Bone marrow (tissue), 2 donors: Measurements from ENCODE around the gene DPY19L3.
"Not testable (repeated sequence)": the region's sequence is repeated elsewhere in the genome, so short reads cannot be mapped to it uniquely, and the experiment has no call there.

Source experiments
- DNase-seq, 2 donors: peaks; one replicate each; lab custom pipeline; 2025; lab: John Stamatoyannopoulos, UW

Gene DPY19L3, protein sequence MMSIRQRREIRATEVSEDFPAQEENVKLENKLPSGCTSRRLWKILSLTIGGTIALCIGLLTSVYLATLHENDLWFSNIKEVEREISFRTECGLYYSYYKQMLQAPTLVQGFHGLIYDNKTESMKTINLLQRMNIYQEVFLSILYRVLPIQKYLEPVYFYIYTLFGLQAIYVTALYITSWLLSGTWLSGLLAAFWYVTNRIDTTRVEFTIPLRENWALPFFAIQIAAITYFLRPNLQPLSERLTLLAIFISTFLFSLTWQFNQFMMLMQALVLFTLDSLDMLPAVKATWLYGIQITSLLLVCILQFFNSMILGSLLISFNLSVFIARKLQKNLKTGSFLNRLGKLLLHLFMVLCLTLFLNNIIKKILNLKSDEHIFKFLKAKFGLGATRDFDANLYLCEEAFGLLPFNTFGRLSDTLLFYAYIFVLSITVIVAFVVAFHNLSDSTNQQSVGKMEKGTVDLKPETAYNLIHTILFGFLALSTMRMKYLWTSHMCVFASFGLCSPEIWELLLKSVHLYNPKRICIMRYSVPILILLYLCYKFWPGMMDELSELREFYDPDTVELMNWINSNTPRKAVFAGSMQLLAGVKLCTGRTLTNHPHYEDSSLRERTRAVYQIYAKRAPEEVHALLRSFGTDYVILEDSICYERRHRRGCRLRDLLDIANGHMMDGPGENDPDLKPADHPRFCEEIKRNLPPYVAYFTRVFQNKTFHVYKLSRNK

DNA sequence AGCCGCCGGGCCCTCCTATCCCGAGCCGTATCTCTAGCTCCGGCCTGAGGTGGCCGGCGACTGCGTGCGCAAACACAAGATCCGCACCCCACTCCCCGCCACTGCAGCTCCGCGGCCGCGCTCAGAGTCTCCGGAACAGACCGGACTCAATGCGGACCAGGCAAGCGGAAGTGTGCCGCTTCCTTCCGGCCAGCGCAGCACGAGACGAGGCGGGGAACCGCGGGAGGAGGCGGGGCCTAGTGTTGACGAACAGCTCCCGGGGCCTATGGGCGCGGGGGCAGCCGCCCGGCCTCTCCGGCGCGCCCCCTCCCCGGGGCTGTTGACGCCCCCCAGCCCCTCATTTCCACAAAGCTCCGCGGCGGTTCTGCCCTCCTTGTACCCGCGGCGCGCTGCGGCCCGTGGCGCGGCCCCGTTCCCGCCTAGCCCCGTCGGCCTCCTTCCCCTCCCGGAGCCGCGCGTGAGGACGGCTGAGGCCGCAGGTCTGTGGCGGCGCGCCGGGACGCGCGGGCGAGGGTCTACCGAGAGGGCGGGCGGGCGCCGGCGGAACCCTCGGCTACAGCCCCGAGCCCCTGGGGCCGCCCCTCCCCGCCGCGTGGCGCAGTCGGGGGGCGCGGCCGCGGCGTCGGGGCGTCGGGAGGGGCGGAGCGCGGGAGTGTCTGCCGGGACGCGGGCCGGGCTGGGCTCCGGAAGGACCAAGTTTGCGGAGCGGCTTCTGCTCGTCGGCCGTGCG is at the start of gene DPY19L3:
DPY19L3 (plus strand) TSS at position 340 of the 730 bp plus-strand sequence. CDS start 2,484 bp downstream, outside the sequence.
- peak; percentile 45 to 80 for DNase-seq

DNA sequence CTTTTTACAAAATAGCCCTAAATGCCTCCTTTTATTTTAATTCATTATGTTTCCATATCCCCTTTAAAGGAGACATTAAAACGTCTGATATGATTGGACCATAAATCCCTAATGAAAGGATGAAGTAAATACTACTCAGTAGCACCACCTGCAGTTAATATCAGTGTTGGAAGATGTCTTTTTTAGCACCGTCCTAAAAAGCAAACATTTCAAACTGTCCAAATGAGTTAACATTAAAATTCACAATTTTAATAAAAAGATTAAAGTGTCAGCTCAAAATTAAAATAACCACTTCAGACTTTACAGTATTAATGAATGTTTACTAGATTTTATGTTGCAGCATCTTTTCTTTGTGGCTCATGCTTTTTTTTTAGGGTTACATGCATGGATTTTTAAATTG is 47.9 kb upstream of the DPY19L3 start:
- no peak for DNase-seq

DNA sequence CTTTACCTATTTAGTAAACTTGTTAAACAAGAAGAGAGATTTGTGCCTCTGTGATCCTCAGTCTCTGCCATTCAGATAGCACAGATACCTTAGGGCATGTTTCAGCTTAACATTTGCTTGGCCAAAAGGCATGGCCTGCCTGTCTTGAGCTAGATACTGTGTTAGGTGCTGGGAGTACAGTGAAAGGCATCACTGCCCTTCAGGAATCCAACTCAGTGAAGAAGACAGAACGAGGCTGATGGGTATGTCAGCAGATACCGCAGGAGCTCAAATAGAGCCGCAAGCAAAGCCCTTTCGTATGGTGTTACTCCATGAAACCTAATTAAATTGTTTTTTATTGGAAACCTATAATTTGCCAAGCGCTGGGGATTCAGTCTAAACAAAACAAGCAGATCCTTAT is 47.2 kb upstream of the DPY19L3 start:
- DNase-seq = no peak

DNA sequence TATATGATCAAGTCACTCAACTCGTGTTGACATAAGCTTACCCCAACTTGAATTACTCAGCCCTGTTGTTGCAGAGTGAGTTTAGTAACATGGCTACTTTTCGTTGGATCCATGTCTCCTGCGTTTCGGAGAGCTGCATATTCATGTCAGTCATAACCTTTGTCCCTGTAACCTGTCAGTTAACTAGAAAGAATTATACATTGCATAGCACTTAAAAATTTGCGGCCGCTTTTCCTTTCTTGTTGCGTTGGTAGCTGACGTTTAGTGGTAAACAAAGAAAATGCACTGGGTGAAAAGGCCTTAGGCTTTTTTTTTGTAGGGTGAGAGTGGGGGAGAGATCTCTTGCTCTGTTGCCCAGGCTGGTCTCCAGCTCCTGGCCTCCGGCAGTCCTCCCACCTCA is 46.0 kb upstream of the DPY19L3 start:
- DNase-seq = no peak

DNA sequence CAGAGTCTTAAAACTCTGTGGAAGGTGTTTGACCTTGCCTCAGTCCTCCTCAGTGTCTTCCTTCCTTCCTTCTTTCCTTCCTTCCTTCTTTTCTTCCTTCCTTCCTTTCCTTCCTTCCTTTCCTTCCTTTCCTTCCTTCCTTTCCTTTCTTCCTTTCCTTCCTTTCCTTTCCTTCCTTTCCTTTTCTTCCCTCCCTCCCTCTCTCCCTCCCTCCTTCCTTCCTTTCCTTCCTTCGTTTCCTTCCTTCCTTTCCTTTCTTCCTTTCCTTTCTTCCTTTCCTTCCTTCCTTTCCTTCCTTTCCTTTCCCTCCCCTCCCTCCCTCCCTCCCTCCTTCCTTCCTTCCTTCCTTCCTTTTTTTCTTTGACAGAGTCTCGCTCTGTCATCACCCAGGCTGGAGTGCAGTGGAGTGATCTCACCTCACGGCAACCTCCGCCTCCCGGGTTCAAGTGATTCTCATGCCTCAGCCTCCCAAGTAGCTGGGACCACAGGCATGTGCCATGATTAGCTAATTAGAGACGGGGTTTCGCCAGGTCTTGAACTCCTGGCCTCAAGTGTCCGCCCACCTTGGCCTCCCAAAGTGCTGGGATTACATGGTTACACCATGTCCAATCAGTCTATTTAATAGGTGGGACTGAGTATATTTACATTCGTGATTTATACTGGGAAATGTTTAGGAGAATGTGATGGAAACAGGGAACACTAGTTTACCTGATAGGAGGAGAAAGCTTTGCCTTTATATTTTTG is 43.8 kb upstream of the DPY19L3 start:
- no peak for DNase-seq

DNA sequence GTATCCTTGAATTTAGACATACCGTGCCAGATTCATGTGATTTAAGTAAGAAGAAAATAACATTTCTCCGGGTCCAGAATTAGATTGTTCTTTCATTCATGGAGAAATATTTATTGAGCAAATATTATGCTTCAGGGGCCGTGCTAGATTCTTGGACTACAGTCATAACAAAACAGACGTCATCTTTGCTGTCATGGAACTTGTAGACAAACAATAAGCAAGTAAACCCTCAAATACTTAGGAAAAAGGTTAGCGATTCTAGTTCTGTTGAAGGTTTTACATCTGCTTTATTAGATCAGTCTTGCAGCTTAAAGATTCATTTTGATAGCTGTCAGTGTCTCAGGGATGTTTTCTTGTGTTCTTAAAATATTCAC is 43.3 kb upstream of the DPY19L3 start:
- no peak for DNase-seq

DNA sequence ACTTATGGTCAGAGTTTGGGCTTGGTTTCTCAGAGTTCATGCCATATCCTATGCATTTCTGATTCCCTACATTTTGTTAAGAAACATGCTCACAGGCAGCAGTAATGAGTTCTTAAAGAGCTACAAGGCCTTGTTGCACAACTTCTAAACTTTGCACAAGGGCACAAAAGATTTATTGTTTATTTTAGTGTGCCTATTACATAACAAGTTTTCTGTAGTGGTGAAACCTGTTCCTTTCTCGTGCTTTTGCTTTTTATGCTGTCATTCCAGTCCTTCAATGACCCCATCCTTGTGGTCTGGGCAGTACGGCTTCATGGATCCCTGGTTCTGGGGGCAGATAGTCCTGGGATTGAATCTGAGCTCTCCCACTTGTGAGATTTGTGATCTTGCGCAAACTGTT is 42.4 kb upstream of the DPY19L3 start:
- DNase-seq = no peak

DNA sequence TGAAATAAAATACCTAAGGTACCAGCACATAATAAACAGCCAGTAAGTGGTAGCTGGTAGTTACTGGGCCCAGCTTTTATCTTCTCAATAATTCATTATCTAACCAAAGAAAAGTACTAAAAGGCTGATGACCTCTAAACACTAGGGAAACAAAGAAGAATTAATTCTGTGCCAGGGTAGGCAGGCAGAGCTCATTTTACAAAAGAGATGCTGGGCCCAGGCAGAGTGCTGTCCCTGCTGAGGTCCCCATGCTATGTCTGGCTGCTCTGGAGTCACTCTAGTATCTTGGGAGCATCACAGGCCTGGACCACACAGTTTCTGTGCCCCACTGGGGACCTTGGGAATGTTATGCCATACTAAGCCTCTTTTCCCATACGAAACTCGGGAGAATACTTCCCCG is 41.9 kb upstream of the DPY19L3 start:
- DNase-seq = no peak

DNA sequence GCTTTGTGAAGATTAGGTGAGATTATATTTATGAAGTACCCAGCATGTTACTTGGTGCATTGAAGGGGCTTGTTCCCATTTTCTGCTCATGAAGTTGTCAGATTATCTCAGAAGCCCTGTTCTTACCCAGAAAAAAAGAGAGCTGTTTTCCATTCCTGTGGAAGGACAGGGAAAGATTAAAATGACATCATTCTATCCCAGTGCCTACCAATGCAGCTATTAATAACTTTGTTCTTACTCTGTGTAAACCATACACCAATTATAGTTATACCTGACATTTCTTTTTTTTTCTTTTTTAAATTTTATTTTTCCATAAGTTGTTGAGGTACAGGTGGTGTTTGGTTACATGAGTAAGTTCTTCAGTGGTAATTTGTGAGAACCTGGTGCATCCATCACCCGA is 41.5 kb upstream of the DPY19L3 start:
- DNase-seq = no peak

DNA sequence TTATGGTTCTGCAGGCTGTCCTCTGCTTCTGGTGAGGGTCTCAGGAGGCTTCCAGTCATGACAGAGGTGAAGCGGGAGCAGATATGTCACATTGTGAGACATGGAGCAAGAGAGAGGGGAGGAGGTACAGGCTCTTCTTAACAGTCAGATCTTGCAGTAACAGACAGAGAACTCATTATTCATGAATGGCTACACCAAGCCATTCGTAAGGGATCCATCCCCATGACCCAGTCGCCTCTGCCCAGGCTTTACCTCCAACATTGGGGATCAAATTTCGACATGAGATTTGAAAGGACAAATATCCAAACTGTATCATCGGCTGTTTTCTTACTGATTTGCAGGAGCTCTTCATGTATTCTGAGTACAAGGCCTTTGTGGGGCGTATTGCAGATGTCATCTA is 38.5 kb upstream of the DPY19L3 start:
- DNase-seq = no peak

DNA sequence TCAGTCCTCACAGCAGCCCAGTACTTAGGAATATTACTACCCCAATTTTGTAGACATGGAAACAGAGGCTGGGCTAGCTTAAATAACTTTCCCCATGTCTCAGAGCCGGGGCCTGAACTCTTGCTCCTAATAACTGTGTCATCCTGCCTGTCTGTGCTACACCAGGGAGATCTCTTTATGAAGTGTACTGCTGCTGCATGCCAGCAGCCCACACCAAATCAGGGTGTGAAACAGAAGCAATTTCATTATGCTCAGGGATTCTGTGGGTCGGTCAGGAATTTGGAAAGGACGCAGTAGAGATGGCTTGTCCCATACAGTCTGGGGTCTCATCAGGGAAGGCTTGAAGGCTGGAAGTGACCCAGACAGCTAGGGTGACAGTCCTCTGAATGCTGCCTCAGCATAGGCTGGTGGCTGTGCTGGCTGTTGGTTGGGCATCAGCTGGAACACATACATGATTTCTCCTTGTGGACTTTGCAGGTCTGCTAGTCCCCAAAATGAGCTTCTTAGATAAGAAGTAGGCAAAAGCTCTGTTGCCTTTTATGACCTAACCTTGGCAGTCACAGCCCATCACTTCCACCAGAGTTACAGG is 37.5 kb upstream of the DPY19L3 start:
- no peak for DNase-seq

DNA sequence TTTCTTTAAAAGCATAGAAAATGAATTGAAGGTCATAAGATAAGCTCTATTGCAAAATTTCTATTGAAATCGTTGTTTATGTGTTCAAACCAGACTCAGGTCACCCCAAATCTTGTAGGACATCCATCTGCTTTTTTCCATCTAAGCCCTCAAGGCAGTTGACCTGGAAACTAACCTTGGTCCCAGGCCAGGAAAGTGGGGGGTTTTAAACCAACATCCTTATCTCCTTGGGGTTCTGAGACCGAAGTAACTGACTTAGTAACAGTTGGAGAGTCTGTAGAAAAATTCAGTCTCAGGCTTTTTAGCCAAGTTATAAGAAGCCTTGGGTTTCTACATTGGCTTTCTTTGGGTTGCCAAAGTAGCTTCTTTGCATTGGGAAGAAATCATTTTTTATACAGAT is 36.8 kb upstream of the DPY19L3 start:
- DNase-seq = no peak

DNA sequence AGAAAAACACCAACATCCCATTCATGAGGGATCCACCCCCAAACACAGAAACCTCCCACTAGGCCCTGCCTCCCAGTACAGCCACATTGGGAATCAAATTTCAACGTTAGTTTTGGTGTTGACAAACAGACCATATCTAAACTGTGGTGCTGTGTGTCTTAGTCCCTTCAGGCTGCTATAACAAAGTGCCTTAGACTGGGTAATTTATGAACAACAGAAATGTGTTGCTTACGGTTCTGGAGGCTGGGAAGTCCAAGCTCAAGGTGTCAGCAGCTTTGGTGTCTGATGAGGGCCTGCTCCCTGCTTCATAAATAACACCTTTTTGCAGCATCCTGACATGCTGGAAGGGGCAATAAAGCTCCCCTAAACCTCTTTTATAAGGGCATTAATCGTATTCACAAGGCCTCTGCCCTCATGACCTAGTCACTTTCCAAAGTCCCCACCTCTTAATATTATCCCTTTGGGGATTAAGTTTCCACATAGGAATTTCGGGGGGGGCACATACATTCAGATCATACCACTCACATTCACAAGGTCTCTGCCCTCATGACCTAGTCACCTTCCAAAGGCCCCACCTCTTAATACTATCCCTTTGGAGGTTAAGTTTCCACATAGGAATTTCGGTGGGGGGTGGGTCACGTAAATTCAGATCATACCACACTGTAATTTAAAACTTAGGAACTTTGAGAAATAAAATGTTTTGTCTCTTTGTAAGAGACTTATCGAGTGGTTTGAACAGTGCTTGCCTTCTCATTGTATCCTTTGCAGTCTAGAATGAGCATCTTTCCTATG is 32.6 kb upstream of the DPY19L3 start:
- DNase-seq = no peak

DNA sequence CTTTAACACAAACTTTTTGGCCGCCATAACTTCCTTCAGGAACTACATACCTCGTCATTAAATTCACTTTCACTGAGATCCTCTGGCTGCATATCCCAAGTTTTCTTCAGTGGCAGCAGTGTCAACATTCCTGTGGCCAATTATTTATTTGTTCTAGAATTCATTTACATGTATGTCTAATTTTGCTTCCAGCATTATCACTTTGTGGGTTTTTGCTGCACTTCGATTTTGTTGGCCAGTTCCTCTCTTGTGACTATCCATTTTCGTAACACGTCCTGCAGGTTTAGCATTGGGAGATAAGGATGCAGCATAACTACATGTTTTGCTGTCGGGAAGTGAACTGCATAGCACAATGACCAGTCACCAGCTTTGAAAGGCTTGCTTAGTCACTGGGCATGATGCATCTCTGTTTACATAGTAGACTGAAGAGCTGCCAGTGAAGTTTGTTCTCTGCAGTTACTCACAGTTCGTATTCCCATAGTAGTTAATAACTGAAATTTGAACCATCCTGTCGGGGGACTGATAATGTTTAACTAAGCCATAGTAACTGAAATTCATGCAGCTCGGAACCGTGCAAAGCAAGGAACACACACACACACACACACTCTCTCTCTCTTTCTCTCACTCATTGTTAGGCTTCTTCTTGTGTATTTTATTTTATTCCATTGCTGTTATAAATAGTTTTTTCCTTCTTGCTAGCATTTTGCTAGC is 31.8 kb upstream of the DPY19L3 start:
- no peak for DNase-seq

DNA sequence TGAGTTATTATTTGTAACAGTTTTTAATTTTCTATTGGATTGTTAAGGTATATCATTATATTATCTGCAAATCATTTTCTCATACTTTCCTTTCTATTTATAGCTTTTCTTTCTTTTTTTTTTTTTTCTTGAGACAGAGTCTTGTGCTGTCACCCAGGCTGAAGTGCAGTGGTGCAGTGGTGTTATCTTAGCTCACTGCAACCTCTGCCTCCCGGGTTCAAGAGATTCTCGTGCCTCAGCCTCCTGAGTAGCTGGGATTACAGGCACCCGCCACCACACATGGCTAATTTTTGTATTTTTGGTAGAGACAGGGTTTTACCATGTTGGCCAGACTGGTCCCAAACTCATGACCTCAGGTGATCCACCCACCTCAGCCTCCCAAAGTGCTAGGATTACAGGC is 31.2 kb upstream of the DPY19L3 start:
- DNase-seq = not testable (repeated sequence)

DNA sequence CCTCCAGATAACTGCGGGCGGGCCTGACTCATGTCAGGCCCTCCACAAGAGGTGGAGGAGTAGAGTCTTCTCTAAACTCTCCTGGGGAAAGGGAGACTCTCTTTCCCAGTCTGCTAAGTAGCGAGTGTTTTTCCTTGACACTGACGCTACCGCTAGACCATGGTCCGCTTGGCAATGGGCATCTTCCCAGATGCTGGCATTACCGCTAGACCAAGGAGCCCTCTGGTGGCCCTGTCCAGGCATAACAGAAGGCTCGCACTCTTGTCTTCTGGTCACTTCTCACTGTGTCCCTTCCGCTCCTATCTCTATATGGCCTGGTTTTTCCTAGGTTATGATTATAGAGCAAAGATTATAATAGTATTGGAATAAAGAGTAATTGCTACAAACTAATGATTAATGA is 28.5 kb upstream of the DPY19L3 start:
- DNase-seq = not testable (repeated sequence)

DNA sequence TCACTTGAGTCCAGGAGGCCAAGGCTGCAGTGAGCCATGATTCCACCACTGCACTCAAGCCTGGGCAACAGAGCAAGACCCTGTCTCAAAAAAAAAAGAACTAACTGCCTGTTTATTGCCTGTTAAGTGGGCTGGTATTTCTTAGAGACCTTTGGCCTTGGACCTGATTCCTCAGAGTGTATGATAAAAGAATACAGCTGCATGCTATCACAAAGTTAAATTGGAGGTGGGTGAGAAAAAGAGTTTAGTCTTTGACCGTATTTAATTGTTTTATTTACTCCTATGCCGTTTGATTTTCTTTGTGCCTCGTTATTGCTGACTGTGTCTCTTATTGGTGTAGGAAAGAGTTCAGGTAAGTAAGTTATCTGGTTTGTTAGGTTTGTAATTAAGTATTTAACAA is 25.3 kb upstream of the DPY19L3 start:
- no peak for DNase-seq

DNA sequence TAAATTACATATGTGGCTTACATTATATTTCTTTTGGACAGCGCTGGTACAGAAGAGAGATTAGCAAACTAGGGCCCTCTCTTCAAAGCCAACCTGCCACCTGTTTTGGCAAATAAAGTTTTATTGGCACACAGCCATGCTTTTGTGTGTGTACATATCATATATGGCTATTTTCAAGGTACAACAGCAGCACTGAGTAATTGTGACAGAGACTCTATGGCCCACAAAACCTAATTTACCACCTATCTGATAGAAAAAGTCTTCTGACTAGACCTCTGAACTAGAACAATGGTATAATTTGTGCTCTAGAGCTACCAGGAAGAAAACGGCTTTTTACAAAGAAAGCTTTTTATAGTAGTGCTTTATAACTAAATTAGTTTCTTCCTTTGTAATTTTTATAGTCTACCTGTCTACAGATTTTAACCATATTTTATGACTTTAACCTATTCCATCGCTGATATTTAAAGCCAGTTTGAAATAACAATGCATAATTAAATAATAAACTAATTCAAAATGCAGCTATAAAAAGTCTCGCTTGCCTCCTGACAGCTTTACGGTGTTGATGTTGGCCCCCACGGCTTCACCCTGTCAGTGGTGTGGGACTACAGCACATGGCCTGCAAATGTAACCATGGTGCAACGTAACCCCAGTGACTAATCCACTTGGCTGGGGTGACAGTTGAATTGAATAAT is 17.7 kb upstream of the DPY19L3 start:
- no peak for DNase-seq

DNA sequence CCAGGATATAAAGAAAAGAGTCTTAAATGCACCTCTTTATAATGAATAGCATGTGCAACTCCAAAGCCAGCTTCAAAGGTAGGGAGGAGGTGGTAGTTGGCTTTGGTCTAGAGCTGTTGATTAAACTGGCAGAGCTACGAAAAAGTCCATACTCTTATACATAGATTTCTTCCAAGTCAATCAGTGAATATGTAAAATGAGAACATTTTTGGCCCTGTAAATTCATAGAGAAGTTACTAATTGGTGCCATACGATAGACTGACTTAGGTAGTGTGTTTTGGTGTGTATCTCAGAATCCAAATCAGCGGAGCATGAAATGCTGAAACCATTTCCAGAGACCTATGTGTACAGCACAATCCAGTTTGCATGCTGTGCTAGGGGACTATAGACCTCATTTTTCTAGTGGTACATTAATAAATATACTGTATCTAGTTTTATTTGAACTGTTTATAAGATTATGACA is 17.1 kb upstream of the DPY19L3 start:
- DNase-seq = no peak

DNA sequence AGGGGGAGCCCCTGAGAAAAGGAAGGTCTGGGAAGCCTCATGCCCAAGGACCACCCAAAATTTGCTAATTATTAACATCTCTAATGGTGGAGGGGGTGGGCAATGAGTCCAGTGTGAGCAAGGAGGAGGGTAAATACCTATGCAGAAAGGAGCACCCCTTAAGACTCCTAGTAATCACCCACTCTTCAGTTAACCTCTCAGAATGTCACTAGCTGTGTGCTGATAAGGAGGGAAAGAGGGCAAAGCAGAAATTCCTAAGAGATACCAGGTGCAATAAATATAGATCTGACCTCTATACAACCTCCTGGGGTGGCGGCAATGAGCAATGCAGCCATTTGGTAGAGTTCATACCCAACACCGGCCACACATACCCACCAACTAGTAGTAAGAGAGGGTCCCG is 12.7 kb upstream of the DPY19L3 start:
- DNase-seq = no peak
